K562 (cell line): ENCODE measurements around the gene SPAG16.

Experiments used
- CHD7 ChIP-seq: fragments of 200-600 bp; sonication (generic); IDR thresholded peaks from one replicate; pipeline ENCODE4 v1.6.1; 2012; ENCODE audit warnings: mild to moderate bottlenecking, low read depth, low read length, inconsistent platforms
- CREB1 ChIP-seq, 2 experiments: sonication (generic) in 1 of 2; formaldehyde crosslinking in 1 of 2; IDR thresholded peaks; 2 replicates each; pipeline versions ENCODE4 v1.6.1 to v1.8.0; 2012 to 2022; ENCODE audit warnings: inconsistent platforms in 1 of 2, mild to moderate bottlenecking in 1 of 2, missing genetic modification reagents in 1 of 2, moderate library complexity in 1 of 2
- CTCF ChIP-seq, 3 experiments: IDR thresholded peaks in 2 of 3; conservative IDR thresholded peaks in 1 of 3; 2 replicates each; pipeline ENCODE4 v1.5.1; 2011 to 2012; ENCODE audit warnings: low read length in 3 of 3, mild to moderate bottlenecking in 3 of 3, control low read depth in 2 of 3, improper control_type of control experiment in 1 of 3, inconsistent platforms in 1 of 3, low read depth in 1 of 3, mixed read lengths in 1 of 3, moderate library complexity in 1 of 3; ENCODE audit not compliant: insufficient read depth in 2 of 3
- FIP1L1 ChIP-seq: fragments of 200-400 bp; formaldehyde crosslinking; IDR thresholded peaks from 2 replicates; pipeline ENCODE4 v1.6.1; 2018; ENCODE audit warnings: mild to moderate bottlenecking, low read depth, low read length; ENCODE audit not compliant: poor library complexity, severe bottlenecking
- FOS ChIP-seq: IDR thresholded peaks from 3 replicates; pipeline ENCODE4 v1.6.1; 2011; ENCODE audit not compliant: insufficient read length; ENCODE audit errors: extremely low read depth
- MNT ChIP-seq, 2 experiments: fragments of 450-650 bp; conservative IDR thresholded peaks; 2 replicates each; pipeline ENCODE4 v1.6.1; 2017; ENCODE audit warnings: mild to moderate bottlenecking in 2 of 2, moderate library complexity in 2 of 2
- PCBP1 ChIP-seq: fragments of 200-400 bp; formaldehyde crosslinking; IDR thresholded peaks from 2 replicates; pipeline ENCODE4 v1.6.1; 2018; ENCODE audit warnings: mild to moderate bottlenecking, low read depth, low read length; ENCODE audit not compliant: poor library complexity, severe bottlenecking
- POLR2AphosphoS5 ChIP-seq: IDR thresholded peaks from 2 replicates; pipeline ENCODE4 v1.6.1; 2011; ENCODE audit warnings: mild to moderate bottlenecking, low read depth, low read length, moderate library complexity; ENCODE audit not compliant: control insufficient read depth, insufficient read depth
- RFX5 ChIP-seq: IDR thresholded peaks from 2 replicates; pipeline ENCODE4 v1.6.1; 2011; ENCODE audit warnings: low read depth, mild to moderate bottlenecking, improper control_type of control experiment, low read length
- TCF7L2 ChIP-seq: fragments of 150-350 bp; IDR thresholded peaks from 2 replicates; pipeline ENCODE4 v1.6.1; 2016; ENCODE audit warnings: low read depth, mild to moderate bottlenecking, low read length, moderate library complexity
- U2AF2 ChIP-seq: fragments of 200-400 bp; formaldehyde crosslinking; optimal IDR thresholded peaks from 2 replicates; pipeline ENCODE3; 2017; ENCODE audit warnings: low read depth, mild to moderate bottlenecking, low read length
- ZBED1 ChIP-seq: IDR thresholded peaks from 2 replicates; pipeline ENCODE4 v1.6.1; 2014
- ZNF77 ChIP-seq: fragments of 250-450 bp; sonication (Bioruptor Pico); IDR thresholded peaks from 2 replicates; pipeline ENCODE4 v1.5.0; 2020

- no peak for TF ChIP-seq MNT (conservative IDR thresholded peaks at IDR 0.05)
- TF ChIP-seq ZBED1, result no peak
- TF ChIP-seq POLR2AphosphoS5, result no peak
- no peak for TF ChIP-seq ZNF77 (CRISPR knock-in tag)
- no peak for TF ChIP-seq RFX5
- TF ChIP-seq CTCF (IDR thresholded peaks at IDR 0.05 in 2 of 3, conservative IDR thresholded peaks at IDR 0.05 in 1 of 3; ENCODE audit: insufficient read depth in 2 of 3, low read depth in 1 of 3, low read length in 3 of 3), result no peak
- no peak for TF ChIP-seq CREB1 (IDR thresholded peaks at IDR 0.05)
- TF ChIP-seq CREB1 (CRISPR knock-in tag; IDR thresholded peaks at IDR 0.05), result no peak
- TF ChIP-seq TCF7L2, result no peak
- no peak for TF ChIP-seq FIP1L1
- TF ChIP-seq FOS, result no peak
- TF ChIP-seq U2AF2, result no peak
- TF ChIP-seq PCBP1, result no peak
- TF ChIP-seq CHD7, result no peak
Measured at GRCh38 chr2:213490087-213490486, 205.8 kb downstream of the SPAG16 start.
